Measurements from ENCODE around the gene CPLX1.

CPLX1 gene

DNA sequence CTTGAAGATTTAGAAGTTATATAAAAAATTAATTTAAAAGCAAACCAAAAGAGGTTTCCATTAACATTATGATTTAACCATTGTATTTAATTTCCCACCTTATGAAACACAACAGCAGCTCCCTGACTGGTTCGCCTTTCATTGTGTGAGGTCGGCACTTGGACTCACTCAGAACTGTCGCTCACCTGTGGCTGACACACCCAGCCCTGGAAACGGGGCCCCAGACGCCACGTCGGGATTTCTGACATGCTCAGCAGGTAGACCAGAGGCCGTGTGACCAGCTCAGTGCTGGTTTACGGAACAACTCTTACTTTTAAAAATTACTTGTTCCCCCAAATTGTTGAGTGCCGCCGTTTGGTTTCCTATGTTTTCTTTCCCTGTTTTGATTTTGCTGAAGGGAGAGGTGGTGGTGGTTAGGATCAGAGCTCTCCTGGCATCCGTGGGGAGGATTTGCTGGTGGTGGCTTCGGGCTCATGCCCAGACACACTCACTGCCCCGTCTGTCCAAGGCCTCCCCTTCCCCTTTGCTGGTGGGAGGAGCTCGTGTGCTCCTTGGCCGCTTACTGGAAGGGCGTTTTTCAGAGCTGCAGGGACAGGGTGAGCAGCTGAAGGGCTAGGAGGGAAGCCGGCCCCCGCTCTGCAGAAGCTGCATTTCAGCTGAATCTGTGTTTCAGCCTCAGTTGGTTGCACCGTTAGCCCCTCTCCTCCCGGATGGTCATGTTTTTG is 59.2 kb downstream of the CPLX1 start:
- no peak for TF ChIP-seq CREB1 (IDR thresholded peaks at IDR 0.05; ENCODE audit: low read depth)
- TF ChIP-seq, protein P1, sequence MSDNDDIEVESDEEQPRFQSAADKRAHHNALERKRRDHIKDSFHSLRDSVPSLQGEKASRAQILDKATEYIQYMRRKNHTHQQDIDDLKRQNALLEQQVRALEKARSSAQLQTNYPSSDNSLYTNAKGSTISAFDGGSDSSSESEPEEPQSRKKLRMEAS (IDR thresholded peaks at IDR 0.05): no peak
- no peak for TF ChIP-seq YY1 (IDR thresholded peaks at IDR 0.05; ENCODE audit: low read depth)
- no peak for TF ChIP-seq EP300 (IDR thresholded peaks at IDR 0.05; ENCODE audit: borderline replicate concordance)

DNA sequence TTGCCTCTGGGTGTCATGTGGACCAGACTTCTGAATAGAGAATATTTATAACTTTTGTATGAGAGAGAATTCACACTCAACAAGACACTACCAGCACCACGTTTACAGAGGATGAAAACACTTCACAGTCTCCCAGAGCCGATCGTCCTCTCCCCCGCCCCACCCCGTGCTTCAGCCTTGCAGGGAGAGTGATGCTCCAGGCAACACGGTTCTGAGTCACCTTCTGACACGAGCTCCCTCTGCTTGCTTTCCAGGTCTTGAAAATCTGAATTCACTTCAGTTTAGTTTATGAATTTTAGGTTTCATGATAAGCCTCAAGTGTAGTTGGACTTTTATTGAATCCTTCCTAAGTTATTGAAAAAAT is 59.8 kb downstream of the CPLX1 start:
- TF ChIP-seq EP300 (IDR thresholded peaks at IDR 0.05; ENCODE audit: borderline replicate concordance) (no peak), ZBTB7A (IDR thresholded peaks at IDR 0.05; ENCODE audit: low read depth) (no peak), EGR1 (IDR thresholded peaks at IDR 0.05) (no peak), TAF1 (IDR thresholded peaks at IDR 0.05; ENCODE audit: low read depth) (no peak), CREB1 (IDR thresholded peaks at IDR 0.05; ENCODE audit: low read depth) (no peak), NFIC (IDR thresholded peaks at IDR 0.05) (no peak), TCF12 (IDR thresholded peaks at IDR 0.05; ENCODE audit: low read depth) (no peak), YY1 (IDR thresholded peaks at IDR 0.05; ENCODE audit: low read depth) (no peak), TEAD4 (IDR thresholded peaks at IDR 0.05) (no peak)

DNA sequence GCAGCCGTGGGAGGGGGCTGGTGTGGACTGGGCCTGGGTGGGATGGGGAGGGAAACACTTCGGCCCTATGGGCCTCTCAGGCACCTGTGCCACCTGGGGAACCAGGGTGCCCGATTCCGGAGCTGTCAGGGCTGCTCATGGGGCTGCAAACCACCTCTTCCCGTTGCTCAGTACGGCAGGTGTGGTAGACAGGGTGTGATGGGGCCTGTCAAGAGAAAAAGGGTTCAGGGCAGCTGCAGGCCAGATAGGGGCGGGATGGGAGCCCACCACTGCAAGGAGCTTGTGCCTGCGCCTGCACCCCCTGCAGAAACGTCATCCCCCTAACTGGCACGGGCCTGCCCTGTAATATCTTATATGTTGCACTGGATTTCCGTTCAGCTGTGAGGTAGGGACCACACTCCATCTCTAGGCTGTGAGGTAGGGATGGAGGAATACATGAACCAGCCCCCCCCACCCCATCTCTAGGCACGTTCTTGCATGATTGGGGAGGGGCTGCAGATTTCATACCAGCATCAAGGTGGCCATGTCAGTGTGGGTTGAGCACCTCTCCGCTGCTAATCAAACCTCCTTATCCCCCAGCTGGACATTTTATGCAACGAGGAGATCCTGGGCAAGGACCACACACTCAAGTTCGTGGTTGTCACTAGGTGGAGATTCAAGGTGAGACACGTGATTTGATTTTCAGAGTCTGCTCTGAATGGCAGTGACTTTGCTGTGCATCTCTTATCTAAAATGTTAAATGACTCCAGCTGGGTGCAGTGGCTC is 61.3 kb downstream of the CPLX1 start:
- TF ChIP-seq CREB1 (IDR thresholded peaks at IDR 0.05; ENCODE audit: low read depth) (no peak), CEBPB (IDR thresholded peaks at IDR 0.05) (no peak), EGR1 (IDR thresholded peaks at IDR 0.05) (no peak), TCF12 (IDR thresholded peaks at IDR 0.05; ENCODE audit: low read depth) (no peak), ZBTB7A (IDR thresholded peaks at IDR 0.05; ENCODE audit: low read depth) (no peak), FOXM1 (IDR thresholded peaks at IDR 0.05; ENCODE audit: borderline replicate concordance, low read depth) (no peak), EP300 (IDR thresholded peaks at IDR 0.05; ENCODE audit: borderline replicate concordance) (no peak), NFIC (IDR thresholded peaks at IDR 0.05) (no peak), TAF1 (IDR thresholded peaks at IDR 0.05; ENCODE audit: low read depth) (no peak)
- TF ChIP-seq, protein P2, sequence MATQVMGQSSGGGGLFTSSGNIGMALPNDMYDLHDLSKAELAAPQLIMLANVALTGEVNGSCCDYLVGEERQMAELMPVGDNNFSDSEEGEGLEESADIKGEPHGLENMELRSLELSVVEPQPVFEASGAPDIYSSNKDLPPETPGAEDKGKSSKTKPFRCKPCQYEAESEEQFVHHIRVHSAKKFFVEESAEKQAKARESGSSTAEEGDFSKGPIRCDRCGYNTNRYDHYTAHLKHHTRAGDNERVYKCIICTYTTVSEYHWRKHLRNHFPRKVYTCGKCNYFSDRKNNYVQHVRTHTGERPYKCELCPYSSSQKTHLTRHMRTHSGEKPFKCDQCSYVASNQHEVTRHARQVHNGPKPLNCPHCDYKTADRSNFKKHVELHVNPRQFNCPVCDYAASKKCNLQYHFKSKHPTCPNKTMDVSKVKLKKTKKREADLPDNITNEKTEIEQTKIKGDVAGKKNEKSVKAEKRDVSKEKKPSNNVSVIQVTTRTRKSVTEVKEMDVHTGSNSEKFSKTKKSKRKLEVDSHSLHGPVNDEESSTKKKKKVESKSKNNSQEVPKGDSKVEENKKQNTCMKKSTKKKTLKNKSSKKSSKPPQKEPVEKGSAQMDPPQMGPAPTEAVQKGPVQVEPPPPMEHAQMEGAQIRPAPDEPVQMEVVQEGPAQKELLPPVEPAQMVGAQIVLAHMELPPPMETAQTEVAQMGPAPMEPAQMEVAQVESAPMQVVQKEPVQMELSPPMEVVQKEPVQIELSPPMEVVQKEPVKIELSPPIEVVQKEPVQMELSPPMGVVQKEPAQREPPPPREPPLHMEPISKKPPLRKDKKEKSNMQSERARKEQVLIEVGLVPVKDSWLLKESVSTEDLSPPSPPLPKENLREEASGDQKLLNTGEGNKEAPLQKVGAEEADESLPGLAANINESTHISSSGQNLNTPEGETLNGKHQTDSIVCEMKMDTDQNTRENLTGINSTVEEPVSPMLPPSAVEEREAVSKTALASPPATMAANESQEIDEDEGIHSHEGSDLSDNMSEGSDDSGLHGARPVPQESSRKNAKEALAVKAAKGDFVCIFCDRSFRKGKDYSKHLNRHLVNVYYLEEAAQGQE (IDR thresholded peaks at IDR 0.05; ENCODE audit: low read depth): no peak
- TF ChIP-seq, protein P1 (IDR thresholded peaks at IDR 0.05): no peak
- TF ChIP-seq, protein P3, sequence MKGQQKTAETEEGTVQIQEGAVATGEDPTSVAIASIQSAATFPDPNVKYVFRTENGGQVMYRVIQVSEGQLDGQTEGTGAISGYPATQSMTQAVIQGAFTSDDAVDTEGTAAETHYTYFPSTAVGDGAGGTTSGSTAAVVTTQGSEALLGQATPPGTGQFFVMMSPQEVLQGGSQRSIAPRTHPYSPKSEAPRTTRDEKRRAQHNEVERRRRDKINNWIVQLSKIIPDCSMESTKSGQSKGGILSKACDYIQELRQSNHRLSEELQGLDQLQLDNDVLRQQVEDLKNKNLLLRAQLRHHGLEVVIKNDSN (IDR thresholded peaks at IDR 0.05): no peak

DNA sequence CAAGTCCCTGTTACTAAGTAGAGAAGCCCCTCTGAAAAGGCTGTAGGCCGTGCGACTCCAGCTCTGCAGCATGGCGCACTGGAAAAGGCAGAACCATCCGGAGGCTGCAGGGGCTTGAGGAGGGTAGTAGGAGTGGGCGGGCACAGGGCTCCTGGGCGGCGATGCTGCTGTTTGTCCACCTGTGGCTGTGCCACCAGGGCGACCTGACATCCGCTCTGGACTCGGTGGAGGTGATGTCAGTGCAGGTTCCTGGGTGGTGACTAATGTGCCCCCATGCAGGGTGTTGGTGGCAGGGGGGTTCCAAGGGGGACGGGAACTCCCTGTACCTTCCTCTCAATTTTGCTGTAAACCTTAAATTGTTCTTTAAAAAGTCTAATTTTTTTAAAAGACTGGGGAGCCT is 62.0 kb downstream of the CPLX1 start:
- TF ChIP-seq EGR1 (IDR thresholded peaks at IDR 0.05) (no peak), TCF12 (IDR thresholded peaks at IDR 0.05; ENCODE audit: low read depth) (no peak), NFIC (IDR thresholded peaks at IDR 0.05) (no peak), TAF1 (IDR thresholded peaks at IDR 0.05; ENCODE audit: low read depth) (no peak)
- TF ChIP-seq, protein P3 (IDR thresholded peaks at IDR 0.05): no peak
- TF ChIP-seq, protein P2 (IDR thresholded peaks at IDR 0.05; ENCODE audit: low read depth): no peak

DNA sequence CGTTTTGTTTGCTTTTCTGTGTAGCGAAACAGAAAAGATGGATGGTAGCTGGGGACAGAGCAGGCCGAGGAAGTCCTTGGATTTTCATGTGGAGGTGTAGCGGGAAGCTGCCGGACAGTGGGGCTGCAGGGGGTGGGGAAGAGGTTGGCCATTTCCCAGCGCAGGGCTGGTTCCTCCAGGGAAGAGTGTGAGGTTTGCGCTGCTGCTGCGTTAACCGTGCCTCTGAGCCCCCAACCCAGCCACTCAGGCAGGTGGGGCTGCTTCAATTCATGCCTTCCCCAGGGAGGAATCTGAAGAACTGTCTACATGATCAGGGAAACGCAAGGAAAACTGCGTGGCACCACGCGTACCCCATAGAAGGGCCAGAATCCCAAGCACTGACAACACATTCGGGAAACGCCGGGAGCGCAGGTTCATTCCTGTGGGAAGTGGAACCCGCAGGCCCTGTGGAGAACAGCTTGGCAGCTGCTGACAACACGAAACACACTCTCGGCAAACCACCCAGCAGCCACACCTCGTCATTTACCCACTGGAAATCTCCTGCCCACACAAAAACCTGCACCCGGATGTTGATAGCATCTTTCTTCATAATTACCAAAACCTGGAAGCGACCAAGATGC is 62.6 kb downstream of the CPLX1 start:
- TF ChIP-seq ZBTB7A (IDR thresholded peaks at IDR 0.05; ENCODE audit: low read depth) (no peak), TCF12 (IDR thresholded peaks at IDR 0.05; ENCODE audit: low read depth) (no peak), FOXM1 (IDR thresholded peaks at IDR 0.05; ENCODE audit: borderline replicate concordance, low read depth) (no peak), EGR1 (IDR thresholded peaks at IDR 0.05) (no peak), TAF1 (IDR thresholded peaks at IDR 0.05; ENCODE audit: low read depth) (no peak), YY1 (IDR thresholded peaks at IDR 0.05; ENCODE audit: low read depth) (no peak), CREB1 (IDR thresholded peaks at IDR 0.05; ENCODE audit: low read depth) (no peak), TEAD4 (IDR thresholded peaks at IDR 0.05) (no peak), EP300 (IDR thresholded peaks at IDR 0.05; ENCODE audit: borderline replicate concordance) (no peak), CEBPB (IDR thresholded peaks at IDR 0.05) (no peak), RAD21 (IDR thresholded peaks at IDR 0.05; ENCODE audit: low read depth) (no peak), NFIC (IDR thresholded peaks at IDR 0.05) (no peak)
- TF ChIP-seq, protein P1 (IDR thresholded peaks at IDR 0.05): no peak
- TF ChIP-seq, protein P3 (IDR thresholded peaks at IDR 0.05): no peak
- TF ChIP-seq, protein P2 (IDR thresholded peaks at IDR 0.05; ENCODE audit: low read depth): no peak

All from Ishikawa (cell line).